ENCODE measurements around the gene TNNT3. TPM values are rescaled to one million over a fixed set of nuclear protein-coding genes. Genes with fewer than 3 reads are reported as not detected.
"Not testable (repeated sequence)": the region's sequence is repeated elsewhere in the genome, so short reads cannot be mapped to it uniquely, and the experiment has no call there.

Gene TNNT3
- total RNA-seq, 1 donor from 2014 or later, result 0.70 TPM

GRCh38 chr11:1886551-1886950 lies 33.0 kb upstream of the TNNT3 start:
- intact Hi-C loops (cut with micrococcal nuclease); H3K27ac Mint-ChIP-seq; DNase-seq (ENCODE audit: low spot score); H3K4me3 Mint-ChIP-seq; H3K27me3 Mint-ChIP-seq (ENCODE audit: insufficient read depth); H3K9me3 Mint-ChIP-seq: not testable (repeated sequence)
- peaks cover 10% of the 10 kb centered on the region for H3K4me1 Mint-ChIP-seq (ENCODE audit: low read depth)
- H3K36me3 Mint-ChIP-seq (ENCODE audit: low read depth), result peaks cover 11% of the 10 kb centered on the region

GRCh38 chr11:1887451-1888346 lies 31.8 kb upstream of the TNNT3 start:
- no peak for DNase-seq (ENCODE audit: low spot score)
- Mint-ChIP-seq H3K4me3 (no peak overlapping the region), H3K27me3 (ENCODE audit: insufficient read depth) (no peaks in the 10 kb centered on the region), H3K36me3 (ENCODE audit: low read depth) (peaks cover 15% of the 10 kb centered on the region), H3K27ac (peak overlapping the region; percentile 71), H3K4me1 (ENCODE audit: low read depth) (peaks cover 10% of the 10 kb centered on the region), H3K9me3 (no peaks in the 10 kb centered on the region)
- intact Hi-C loops (cut with micrococcal nuclease), result loop anchor here (2.0 kb wide), 1 partner anchor 33 kb away; no protein-coding TSS in a partner anchor

GRCh38 chr11:1888347-1888753 lies 31.2 kb upstream of the TNNT3 start:
- Mint-ChIP-seq H3K9me3 (no peaks in the 10 kb centered on the region), H3K36me3 (ENCODE audit: low read depth) (peaks cover 16% of the 10 kb centered on the region), H3K4me1 (ENCODE audit: low read depth) (peaks cover 10% of the 10 kb centered on the region), H3K4me3 (no peak overlapping the region), H3K27me3 (ENCODE audit: insufficient read depth) (no peaks in the 10 kb centered on the region), H3K27ac (peak overlapping the region; percentile 71)
- intact Hi-C loops (cut with micrococcal nuclease), result loop anchor here (2.0 kb wide), 1 partner anchor 34 kb away; no protein-coding TSS in a partner anchor
- DNase-seq (ENCODE audit: low spot score), result no peak

- peak overlapping the region; percentile 71 for H3K27ac Mint-ChIP-seq
- H3K4me3 Mint-ChIP-seq, result peak overlapping the region; percentile 5
- H3K36me3 Mint-ChIP-seq (ENCODE audit: low read depth), result peaks cover 18% of the 10 kb centered on the region
- no peaks in the 10 kb centered on the region for H3K27me3 Mint-ChIP-seq (ENCODE audit: insufficient read depth)
- H3K4me1 Mint-ChIP-seq (ENCODE audit: low read depth), result peaks cover 10% of the 10 kb centered on the region
- H3K9me3 Mint-ChIP-seq, result no peaks in the 10 kb centered on the region
- no peak for DNase-seq (ENCODE audit: low spot score)
- intact Hi-C loops (cut with micrococcal nuclease), result loop anchor here (2.0 kb wide), 1 partner anchor 34 kb away; no protein-coding TSS in a partner anchor
Observed at GRCh38 chr11:1888811-1889210, 30.7 kb upstream of the TNNT3 start.

GRCh38 chr11:1889224-1889930 lies 30.1 kb upstream of the TNNT3 start:
- Mint-ChIP-seq H3K4me1 (ENCODE audit: low read depth) (peaks cover 10% of the 10 kb centered on the region), H3K36me3 (ENCODE audit: low read depth) (peaks cover 18% of the 10 kb centered on the region), H3K27me3 (ENCODE audit: insufficient read depth) (no peaks in the 10 kb centered on the region), H3K27ac (peak overlapping the region; percentile 71), H3K9me3 (no peaks in the 10 kb centered on the region), H3K4me3 (peak overlapping the region; percentile 37)
- DNase-seq (ENCODE audit: low spot score), result peak; percentile 64
- intact Hi-C loops (cut with micrococcal nuclease), result loop anchor here (2.0 kb wide), 1 partner anchor 35 kb away; no protein-coding TSS in a partner anchor

- H3K27me3 Mint-ChIP-seq (ENCODE audit: insufficient read depth), result no peaks in the 10 kb centered on the region
- intact Hi-C loops (cut with micrococcal nuclease), result loop anchor here (2.0 kb wide), 1 partner anchor 35 kb away; no protein-coding TSS in a partner anchor
- H3K4me1 Mint-ChIP-seq (ENCODE audit: low read depth), result peaks cover 10% of the 10 kb centered on the region
- H3K4me3 Mint-ChIP-seq, result peak overlapping the region; percentile 37
- H3K9me3 Mint-ChIP-seq, result no peaks in the 10 kb centered on the region
- H3K27ac Mint-ChIP-seq, result no peak overlapping the region
- DNase-seq (ENCODE audit: low spot score), result no peak
- H3K36me3 Mint-ChIP-seq (ENCODE audit: low read depth), result peaks cover 18% of the 10 kb centered on the region
Observed at GRCh38 chr11:1889941-1890855, 29.3 kb upstream of the TNNT3 start.

- Mint-ChIP-seq H3K36me3 (ENCODE audit: low read depth) (peaks cover 18% of the 10 kb centered on the region), H3K4me3 (peak overlapping the region; percentile 28), H3K27ac (no peak overlapping the region), H3K9me3 (no peaks in the 10 kb centered on the region), H3K27me3 (ENCODE audit: insufficient read depth) (peaks cover 6% of the 10 kb centered on the region), H3K4me1 (ENCODE audit: low read depth) (peaks cover 10% of the 10 kb centered on the region)
- intact Hi-C loops (cut with micrococcal nuclease), result no loop called here
- no peak for DNase-seq (ENCODE audit: low spot score)
Observed at GRCh38 chr11:1890856-1891830, 28.4 kb upstream of the TNNT3 start.

- no peak within 1 kb of the TSS for H3K27ac Mint-ChIP-seq
- H3K4me1 Mint-ChIP-seq (ENCODE audit: low read depth), result peaks cover 10% of the 10 kb centered on the region
- DNase-seq (ENCODE audit: low spot score), result no peak
- H3K9me3 Mint-ChIP-seq, result no peaks in the 10 kb centered on the region
- H3K27me3 Mint-ChIP-seq (ENCODE audit: insufficient read depth), result peaks cover 13% of the 10 kb centered on the region
- H3K36me3 Mint-ChIP-seq (ENCODE audit: low read depth), result peaks cover 18% of the 10 kb centered on the region
- intact Hi-C loops (cut with micrococcal nuclease), result no loop called here
- H3K4me3 Mint-ChIP-seq, result peak within 1 kb of the TSS; percentile 28
Observed at GRCh38 chr11:1891831-1892115, 27.7 kb upstream of the TNNT3 start, which contains the start of gene PRR33. TSS of gene PRR33 (minus strand) at chr11:1891895. CDS start at chr11:1890584, 1,311 bp downstream.

GRCh38 chr11:1892116-1892515 lies 27.4 kb upstream of the TNNT3 start:
- H3K4me1 Mint-ChIP-seq (ENCODE audit: low read depth), result peaks cover 10% of the 10 kb centered on the region
- peaks cover 13% of the 10 kb centered on the region for H3K27me3 Mint-ChIP-seq (ENCODE audit: insufficient read depth)
- no peak for DNase-seq (ENCODE audit: low spot score)
- H3K36me3 Mint-ChIP-seq (ENCODE audit: low read depth), result peaks cover 18% of the 10 kb centered on the region
- no peak overlapping the region for H3K4me3 Mint-ChIP-seq
- intact Hi-C loops (cut with micrococcal nuclease), result no loop called here
- H3K27ac Mint-ChIP-seq, result no peak overlapping the region
- no peaks in the 10 kb centered on the region for H3K9me3 Mint-ChIP-seq

- peaks cover 10% of the 10 kb centered on the region for H3K4me1 Mint-ChIP-seq (ENCODE audit: low read depth)
- peaks cover 16% of the 10 kb centered on the region for H3K36me3 Mint-ChIP-seq (ENCODE audit: low read depth)
- no peak for DNase-seq (ENCODE audit: low spot score)
- no peaks in the 10 kb centered on the region for H3K9me3 Mint-ChIP-seq
- no peak overlapping the region for H3K27ac Mint-ChIP-seq
- intact Hi-C loops (cut with micrococcal nuclease), result no loop called here
- peaks cover 16% of the 10 kb centered on the region for H3K27me3 Mint-ChIP-seq (ENCODE audit: insufficient read depth)
- H3K4me3 Mint-ChIP-seq, result no peak overlapping the region
Observed at GRCh38 chr11:1892558-1892957, 26.9 kb upstream of the TNNT3 start.

GRCh38 chr11:1893581-1894359 lies 25.7 kb upstream of the TNNT3 start:
- Mint-ChIP-seq H3K4me1 (ENCODE audit: low read depth) (peaks cover 3% of the 10 kb centered on the region), H3K36me3 (ENCODE audit: low read depth) (peaks cover 9% of the 10 kb centered on the region), H3K9me3 (no peaks in the 10 kb centered on the region), H3K4me3 (no peak overlapping the region), H3K27me3 (ENCODE audit: insufficient read depth) (peaks cover 18% of the 10 kb centered on the region), H3K27ac (no peak overlapping the region)
- DNase-seq (ENCODE audit: low spot score), result no peak
- intact Hi-C loops (cut with micrococcal nuclease), result no loop called here
